ENCODE results near the gene CDK2. TPM values are rescaled to one million over a fixed set of nuclear protein-coding genes. Genes with fewer than 3 reads are reported as not detected.
"Not testable (repeated sequence)": the region's sequence is repeated elsewhere in the genome, so short reads cannot be mapped to it uniquely, and the experiment has no call there.

The CDK2 gene
- total RNA-seq, 2 experiments from 2014 or later, result 111 to 120 TPM

DNA sequence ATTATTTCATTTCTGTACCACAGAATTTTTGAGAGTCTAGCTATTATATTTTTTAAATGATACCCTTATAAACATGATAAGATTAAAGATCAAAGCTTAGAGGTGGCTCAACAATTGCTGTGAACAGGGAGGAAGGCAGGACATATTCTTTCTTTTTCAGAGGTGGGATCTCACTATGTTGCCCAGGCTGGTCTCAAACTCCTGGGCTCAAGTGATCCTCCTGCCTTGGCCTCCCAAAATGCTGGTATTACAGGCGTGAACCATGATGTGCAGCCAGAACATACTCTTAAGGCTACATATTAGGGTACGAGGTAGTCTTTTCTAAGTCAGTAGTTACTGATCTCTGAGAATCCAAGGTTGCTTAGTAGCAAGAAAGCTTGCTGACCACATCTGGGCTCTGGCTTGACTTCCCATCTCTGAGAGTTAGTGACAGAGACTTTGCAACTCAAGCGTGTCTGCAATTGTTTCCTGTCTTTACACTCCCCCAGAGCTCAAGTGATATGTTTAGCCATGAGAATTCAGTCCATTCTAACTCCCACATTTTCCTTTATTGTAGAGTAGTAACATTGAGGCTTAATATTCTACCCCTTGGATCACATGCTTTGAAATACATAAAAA is 15.8 kb downstream of the CDK2 start:
- Mint-ChIP-seq H3K4me3 (no peak overlapping the region), H3K36me3 (peaks cover 14% of the 10 kb centered on the region), H3K4me1 (peaks cover 13% of the 10 kb centered on the region), H3K27me3 (no peaks in the 10 kb centered on the region), H3K9me3 (no peaks in the 10 kb centered on the region), H3K27ac (no peak overlapping the region)
- DNase-seq, result no peak

DNA sequence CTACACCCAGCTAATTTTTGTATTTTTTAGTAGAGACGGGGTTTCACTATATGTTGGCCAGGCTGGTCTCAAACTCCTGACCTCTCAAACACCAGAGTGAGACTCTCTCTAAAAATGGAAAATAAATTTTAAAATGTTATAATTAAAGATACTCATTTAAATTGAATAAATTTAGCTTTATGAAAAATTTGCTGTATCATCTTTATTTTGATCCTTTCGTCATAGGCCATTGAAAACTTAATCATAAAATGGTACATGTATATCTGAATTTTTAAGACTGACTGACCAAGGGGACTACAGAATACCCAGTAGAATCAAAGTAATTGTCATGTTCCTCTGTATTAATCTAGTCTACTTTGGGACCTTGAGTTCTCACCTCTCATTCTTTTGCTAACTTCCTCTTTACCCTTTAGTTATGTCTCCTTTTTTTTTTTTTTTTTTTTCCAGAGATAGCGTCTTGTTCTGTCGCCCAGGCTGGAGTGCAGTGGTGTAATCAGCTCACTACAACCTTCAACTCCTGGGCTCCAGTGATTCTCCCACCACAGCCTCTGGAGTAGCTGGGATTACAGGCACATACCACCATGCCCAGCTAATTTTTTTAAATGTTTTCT is 16.7 kb downstream of the CDK2 start:
- no peak for DNase-seq
- Mint-ChIP-seq H3K4me1 (peaks cover 6% of the 10 kb centered on the region), H3K36me3 (peaks cover 14% of the 10 kb centered on the region), H3K9me3 (no peaks in the 10 kb centered on the region), H3K27me3 (no peaks in the 10 kb centered on the region), H3K4me3 (no peak overlapping the region), H3K27ac (no peak overlapping the region)

DNA sequence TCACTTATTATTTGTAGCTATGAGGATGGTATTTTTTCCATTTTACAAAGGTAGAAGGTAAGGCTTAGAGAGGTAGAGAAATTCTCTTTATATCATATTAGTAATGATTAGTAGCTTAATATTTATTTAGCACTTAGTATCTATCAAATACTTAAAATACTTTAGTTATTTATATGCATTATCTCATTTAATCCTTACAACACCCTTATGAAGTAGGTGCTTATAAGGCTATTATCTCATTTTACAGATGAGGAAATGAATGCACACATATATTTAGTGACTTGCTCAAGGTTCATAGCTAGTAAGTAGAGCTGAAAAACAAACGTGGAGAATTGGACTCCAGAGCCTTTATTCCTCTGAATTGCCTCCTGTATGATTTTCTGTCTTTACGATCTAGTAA is 18.2 kb downstream of the CDK2 start:
- H3K27ac Mint-ChIP-seq, result no peak overlapping the region

DNA sequence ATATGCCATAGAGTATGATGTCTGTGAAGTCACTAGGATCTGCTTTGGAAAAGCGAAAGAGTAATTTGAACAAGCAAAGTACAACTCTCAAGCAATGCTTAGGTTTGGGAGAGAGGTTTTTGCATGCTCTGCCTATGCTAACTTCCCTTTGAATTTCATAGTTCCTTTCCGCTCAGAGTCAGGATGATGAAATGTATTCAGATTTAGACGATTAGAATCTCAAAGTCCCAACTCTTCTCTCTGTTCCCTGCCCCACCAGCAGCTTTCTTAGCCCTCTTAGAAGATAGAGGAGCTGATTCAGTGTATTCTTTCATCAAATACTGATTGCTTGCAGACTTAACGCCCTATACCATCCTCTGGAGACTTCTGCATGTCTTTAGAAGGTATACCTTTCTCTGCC is 18.7 kb downstream of the CDK2 start:
- H3K4me1 Mint-ChIP-seq, result peaks cover 6% of the 10 kb centered on the region
- no peaks in the 10 kb centered on the region for H3K9me3 Mint-ChIP-seq
- no peak for DNase-seq
- no peaks in the 10 kb centered on the region for H3K27me3 Mint-ChIP-seq
- H3K36me3 Mint-ChIP-seq, result peaks cover 24% of the 10 kb centered on the region
- H3K4me3 Mint-ChIP-seq, result no peak overlapping the region
- H3K27ac Mint-ChIP-seq, result no peak overlapping the region

More for the DNA sequence above, 18.2 kb downstream of the CDK2 start:
- no peak overlapping the region for H3K4me3 Mint-ChIP-seq
- no peaks in the 10 kb centered on the region for H3K9me3 Mint-ChIP-seq
- no peaks in the 10 kb centered on the region for H3K27me3 Mint-ChIP-seq
- peaks cover 6% of the 10 kb centered on the region for H3K4me1 Mint-ChIP-seq
- peaks cover 23% of the 10 kb centered on the region for H3K36me3 Mint-ChIP-seq
- DNase-seq, result no peak

DNA sequence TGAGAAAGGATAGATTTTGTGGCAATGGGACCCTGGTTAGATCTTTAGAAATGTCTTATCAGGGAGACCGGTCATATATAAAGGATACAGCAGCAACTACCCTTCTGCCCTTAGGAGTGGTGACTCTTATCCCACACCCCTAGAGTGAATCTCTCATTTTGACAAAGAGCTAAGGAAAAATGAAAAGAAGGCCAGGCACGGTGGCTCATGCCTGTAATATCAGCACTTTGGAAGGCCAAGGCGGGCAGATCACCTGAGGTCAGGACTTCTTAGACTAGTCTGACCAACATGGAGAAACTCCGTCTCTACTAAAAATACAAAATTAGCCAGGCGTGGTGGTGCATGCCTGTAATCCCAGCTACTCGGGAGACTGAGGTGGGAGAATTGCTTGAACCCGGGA is 19.3 kb downstream of the CDK2 start:
- not testable (repeated sequence) for H3K4me1 Mint-ChIP-seq, DNase-seq

GRCh38 chr12:55991110-55991509 is 24.5 kb downstream of the CDK2 start:
- Mint-ChIP-seq H3K27ac (no peak overlapping the region), H3K4me1 (peaks cover 3% of the 10 kb centered on the region), H3K4me3 (no peak overlapping the region), H3K27me3 (no peaks in the 10 kb centered on the region), H3K9me3 (no peaks in the 10 kb centered on the region), H3K36me3 (peaks cover 23% of the 10 kb centered on the region)
- DNase-seq, result no peak

More for the DNA sequence above, 19.3 kb downstream of the CDK2 start:
- not testable (repeated sequence) for H3K4me3 Mint-ChIP-seq, H3K9me3 Mint-ChIP-seq, H3K27me3 Mint-ChIP-seq, H3K27ac Mint-ChIP-seq
- peaks cover 24% of the 10 kb centered on the region for H3K36me3 Mint-ChIP-seq

GRCh38 chr12:55993230-55993853 is 26.7 kb downstream of the CDK2 start:
- peaks cover 19% of the 10 kb centered on the region for H3K27me3 Mint-ChIP-seq
- DNase-seq, result no peak
- H3K4me3 Mint-ChIP-seq, result no peak overlapping the region
- H3K27ac Mint-ChIP-seq, result no peak overlapping the region
- H3K4me1 Mint-ChIP-seq, result peaks cover 18% of the 10 kb centered on the region
- peaks cover 19% of the 10 kb centered on the region for H3K36me3 Mint-ChIP-seq
- H3K9me3 Mint-ChIP-seq, result no peaks in the 10 kb centered on the region

- H3K27ac Mint-ChIP-seq, result no peak overlapping the region
- H3K4me1 Mint-ChIP-seq, result peaks cover 25% of the 10 kb centered on the region
- peaks cover 20% of the 10 kb centered on the region for H3K27me3 Mint-ChIP-seq
- no peaks in the 10 kb centered on the region for H3K9me3 Mint-ChIP-seq
- H3K36me3 Mint-ChIP-seq, result peaks cover 8% of the 10 kb centered on the region
- no peak overlapping the region for H3K4me3 Mint-ChIP-seq
- no peak for DNase-seq
Measured at GRCh38 chr12:55995366-55995765, 28.7 kb downstream of the CDK2 start.

DNA sequence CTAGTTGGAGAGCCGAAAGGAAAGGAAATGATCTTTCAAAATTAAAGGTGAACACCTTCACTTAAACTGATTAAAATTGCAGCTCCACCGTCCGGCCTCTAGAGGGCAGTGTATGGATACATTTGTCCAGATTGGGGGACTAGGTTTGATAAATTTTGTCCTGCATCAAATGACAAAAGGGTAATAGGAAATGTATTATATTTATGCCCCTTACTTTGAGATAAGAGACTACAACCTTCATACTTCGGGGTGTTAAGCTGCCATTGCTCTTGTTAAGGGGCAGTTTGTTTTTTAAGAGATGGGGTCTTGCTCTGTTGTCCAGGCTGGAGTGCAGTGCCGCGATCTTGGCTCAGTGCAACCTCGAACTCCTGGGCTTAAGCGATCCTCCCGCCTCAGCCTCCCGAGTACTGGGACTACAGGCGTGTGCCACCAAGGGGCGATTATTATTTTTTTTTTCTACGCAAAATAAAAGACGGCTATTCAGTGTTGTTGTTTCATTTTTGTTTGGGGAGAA is 29.6 kb downstream of the CDK2 start:
- peaks cover 25% of the 10 kb centered on the region for H3K4me1 Mint-ChIP-seq
- H3K36me3 Mint-ChIP-seq, result peaks cover 5% of the 10 kb centered on the region
- H3K27ac Mint-ChIP-seq, result peak overlapping the region; percentile 25
- peak overlapping the region; percentile 77 for H3K4me3 Mint-ChIP-seq
- DNase-seq, result peak; percentile 59
- peaks cover 20% of the 10 kb centered on the region for H3K27me3 Mint-ChIP-seq
- H3K9me3 Mint-ChIP-seq, result no peaks in the 10 kb centered on the region

GRCh38 chr12:55996715-55997534 is 30.3 kb downstream of the CDK2 start, which contains the start of gene SUOX:
SUOX (plus strand) TSS chr12:55997276; CDS start chr12:56002222, 4,946 bp downstream.
- peak within 1 kb of the TSS; percentile 25 for H3K27ac Mint-ChIP-seq

GRCh38 chr12:55997535-55997859 is 30.9 kb downstream of the CDK2 start:
- H3K27ac Mint-ChIP-seq, result no peak overlapping the region
- H3K9me3 Mint-ChIP-seq, result no peaks in the 10 kb centered on the region
- peaks cover 20% of the 10 kb centered on the region for H3K27me3 Mint-ChIP-seq
- peak overlapping the region; percentile 77 for H3K4me3 Mint-ChIP-seq
- no peaks in the 10 kb centered on the region for H3K36me3 Mint-ChIP-seq
- no peak for DNase-seq
- peaks cover 25% of the 10 kb centered on the region for H3K4me1 Mint-ChIP-seq

More at GRCh38 chr12:55996715-55997534, 30.3 kb downstream of the CDK2 start, which contains the start of gene SUOX:
- Mint-ChIP-seq H3K4me1 (peaks cover 25% of the 10 kb centered on the region), H3K4me3 (peak within 1 kb of the TSS; percentile 77), H3K9me3 (no peaks in the 10 kb centered on the region), H3K27me3 (peaks cover 20% of the 10 kb centered on the region), H3K36me3 (peaks cover under 1% of the 10 kb centered on the region)
- peak; percentile 54 for DNase-seq

DNA sequence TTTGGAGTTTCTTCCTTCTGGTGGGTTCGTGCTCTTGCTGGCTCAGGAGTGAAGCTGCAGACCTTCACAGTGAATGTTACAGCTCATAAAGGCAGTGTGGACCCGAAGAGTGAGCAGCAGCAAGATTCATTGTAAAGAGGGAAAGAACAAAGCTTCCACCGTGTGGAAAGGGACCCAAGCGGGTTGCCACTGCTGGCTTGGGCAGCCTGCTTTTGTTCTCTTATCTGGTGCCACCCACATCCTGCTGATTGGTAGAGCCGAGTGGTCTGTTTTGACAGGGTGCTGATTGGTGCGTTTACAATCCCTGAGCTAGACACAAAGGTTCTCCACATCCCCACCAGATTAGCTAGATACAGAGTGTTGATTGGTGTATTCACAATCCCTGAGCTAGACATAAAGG is 32.9 kb downstream of the CDK2 start:
- not testable (repeated sequence) for H3K36me3 Mint-ChIP-seq, H3K9me3 Mint-ChIP-seq, DNase-seq, H3K4me3 Mint-ChIP-seq
- Mint-ChIP-seq H3K27ac (peak overlapping the region; percentile 29), H3K27me3 (peaks cover 20% of the 10 kb centered on the region), H3K4me1 (peaks cover 25% of the 10 kb centered on the region)

DNA sequence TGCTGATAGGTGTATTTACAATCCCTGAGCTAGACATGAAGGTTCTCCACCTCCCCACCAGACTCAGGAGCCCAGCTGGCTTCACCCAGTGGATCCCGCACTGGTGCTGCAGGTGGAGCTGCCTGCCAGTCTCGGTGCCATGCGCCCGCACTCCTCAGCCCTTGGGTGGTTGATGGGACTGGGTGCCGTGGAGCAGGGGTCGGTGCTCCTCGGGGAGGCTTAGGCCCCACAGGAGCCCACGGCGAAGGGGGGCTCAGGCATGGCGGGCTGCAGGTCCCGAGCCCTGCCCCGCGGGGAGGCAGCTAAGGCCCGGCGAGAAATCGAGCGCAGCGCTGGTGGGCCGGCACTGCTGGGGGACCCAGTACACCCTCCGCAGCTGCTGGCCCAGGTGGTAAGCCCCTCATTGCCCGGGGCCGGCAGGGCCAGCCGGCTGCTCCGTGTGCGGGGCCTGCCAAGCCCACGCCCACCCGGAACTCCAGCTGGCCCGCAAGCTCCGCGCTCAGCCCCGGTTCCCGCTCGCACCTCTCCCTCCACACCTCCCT is 33.4 kb downstream of the CDK2 start:
- H3K9me3 Mint-ChIP-seq, H3K27ac Mint-ChIP-seq, H3K4me3 Mint-ChIP-seq, DNase-seq, H3K36me3 Mint-ChIP-seq: not testable (repeated sequence)
- Mint-ChIP-seq H3K4me1 (peaks cover 26% of the 10 kb centered on the region), H3K27me3 (peaks cover 20% of the 10 kb centered on the region)

DNA sequence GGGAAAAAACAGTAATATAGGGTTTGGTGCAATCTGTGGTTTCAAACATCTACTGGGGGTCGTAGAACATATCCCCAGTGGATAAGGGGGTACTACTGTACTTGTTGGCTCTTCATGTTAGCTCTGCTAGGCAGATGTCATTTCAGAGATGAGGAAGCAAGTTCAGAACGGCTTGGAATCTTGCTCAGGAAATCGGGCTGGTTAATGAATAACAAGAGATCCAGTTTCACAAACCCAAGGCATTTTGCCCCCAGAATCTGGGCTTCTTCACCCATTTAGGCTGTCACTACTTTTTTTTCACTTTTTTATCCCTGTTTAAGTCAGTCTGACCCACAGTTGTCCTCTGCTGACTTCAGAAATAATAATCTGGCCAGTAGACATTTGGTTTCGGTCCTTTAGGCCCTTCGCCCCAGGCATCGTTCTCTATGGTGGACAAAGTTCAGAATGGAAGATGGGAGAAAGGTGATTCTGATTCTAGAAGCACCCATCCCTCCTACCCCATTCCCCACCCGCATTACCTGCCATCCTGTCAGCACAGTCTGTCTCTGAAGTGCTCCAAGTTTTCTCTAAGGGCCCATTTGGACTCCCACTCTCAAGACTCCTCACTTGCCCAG is 35.0 kb downstream of the CDK2 start:
- Mint-ChIP-seq H3K27me3 (peaks cover 16% of the 10 kb centered on the region), H3K4me1 (peaks cover 23% of the 10 kb centered on the region), H3K27ac (no peak overlapping the region), H3K36me3 (no peaks in the 10 kb centered on the region), H3K4me3 (no peak overlapping the region), H3K9me3 (no peaks in the 10 kb centered on the region)
- no peak for DNase-seq

Data from activated naive CD8-positive, alpha-beta T cell treated with anti-CD3 and anti-CD28 coated beads for 36 hours (primary cell).